H9 (cell line): ENCODE data around the gene RALY. TPM values are rescaled to one million over a fixed set of nuclear protein-coding genes. Genes with fewer than 3 reads are reported as not detected.

Source experiments
- DNase-seq: peaks from one replicate; pipeline ENCODE4 v3.0.0-alpha.2; 2017
- H2AFZ ChIP-seq: one replicate; pipeline ENCODE4 v1.6.1; 2013; ENCODE audit warnings: mild to moderate bottlenecking, low read length, control low read depth, moderate library complexity
- H2AK5ac ChIP-seq: 2 replicates; pipeline ENCODE4 v1.6.1; 2013; ENCODE audit warnings: low read length, control low read depth, mixed read lengths; ENCODE audit not compliant: insufficient read length
- H2BK120ac ChIP-seq: one replicate; pipeline ENCODE4 v1.6.1; 2013; ENCODE audit warnings: low read depth, mild to moderate bottlenecking, low read length, control low read depth, inconsistent platforms; ENCODE audit not compliant: poor library complexity, severe bottlenecking
- H2BK12ac ChIP-seq: 2 replicates; pipeline ENCODE4 v1.6.1; 2013; ENCODE audit warnings: low read length, control low read depth, mixed read lengths, low read depth; ENCODE audit not compliant: insufficient read length
- H2BK15ac ChIP-seq: 2 replicates; pipeline ENCODE4 v1.6.1; 2013; ENCODE audit warnings: low read depth, low read length, control low read depth
- H2BK20ac ChIP-seq: one replicate; pipeline ENCODE4 v1.6.1; 2013; ENCODE audit warnings: low read depth, mild to moderate bottlenecking, low read length, control low read depth, inconsistent platforms; ENCODE audit not compliant: poor library complexity, severe bottlenecking
- H2BK5ac ChIP-seq: 2 replicates; pipeline ENCODE4 v1.6.1; 2013; ENCODE audit warnings: low read length, control low read depth, mixed read lengths; ENCODE audit not compliant: insufficient read length
- H3K14ac ChIP-seq: 2 replicates; pipeline ENCODE4 v1.6.1; 2013; ENCODE audit warnings: low read length, control low read depth; ENCODE audit not compliant: insufficient read depth
- H3K18ac ChIP-seq: 2 replicates; pipeline ENCODE4 v1.6.1; 2013; ENCODE audit warnings: low read depth, mild to moderate bottlenecking, mixed read lengths, low read length, control low read depth; ENCODE audit not compliant: insufficient read length
- H3K23ac ChIP-seq: 2 replicates; pipeline ENCODE4 v1.6.1; 2013; ENCODE audit warnings: low read length, control low read depth, mixed read lengths, low read depth; ENCODE audit not compliant: insufficient read length
- H3K23me2 ChIP-seq: 2 replicates; pipeline ENCODE4 v1.6.1; 2013; ENCODE audit warnings: low read depth, mild to moderate bottlenecking, mixed read lengths, low read length, control low read depth; ENCODE audit not compliant: insufficient read length, poor library complexity, severe bottlenecking
- H3K27ac ChIP-seq: 2 replicates; pipeline ENCODE4 v1.5.1; 2013; ENCODE audit warnings: low read length, control low read depth, mixed read lengths, low read depth; ENCODE audit not compliant: insufficient read length
- H3K27me3 ChIP-seq: 2 replicates; pipeline ENCODE4 v1.6.1; 2013; ENCODE audit warnings: low read length, control low read depth, inconsistent platforms; ENCODE audit not compliant: insufficient read depth
- H3K4ac ChIP-seq: 2 replicates; pipeline ENCODE4 v1.6.1; 2013; ENCODE audit warnings: low read depth, mild to moderate bottlenecking, control low read depth, inconsistent platforms, low read length, moderate library complexity
- H3K4me1 ChIP-seq: 2 replicates; pipeline ENCODE4 v1.6.1; 2013; ENCODE audit warnings: low read length, control low read depth, inconsistent platforms; ENCODE audit not compliant: insufficient read depth
- H3K4me2 ChIP-seq: 2 replicates; pipeline ENCODE4 v1.6.1; 2013; ENCODE audit warnings: low read length, control low read depth, mixed read lengths; ENCODE audit not compliant: insufficient read length, insufficient read depth
- H3K56ac ChIP-seq: 2 replicates; pipeline ENCODE4 v1.6.1; 2013; ENCODE audit warnings: low read depth, mild to moderate bottlenecking, mixed read lengths, low read length, control low read depth; ENCODE audit not compliant: insufficient read length
- H3K79me1 ChIP-seq: 2 replicates; pipeline ENCODE4 v1.6.1; 2013; ENCODE audit warnings: low read depth, mild to moderate bottlenecking, moderate library complexity, low read length, control low read depth, inconsistent platforms; ENCODE audit not compliant: insufficient read depth, poor library complexity, severe bottlenecking
- H3K79me2 ChIP-seq: 2 replicates; pipeline ENCODE4 v1.6.1; 2013; ENCODE audit warnings: low read length, control low read depth, inconsistent platforms; ENCODE audit not compliant: insufficient read depth
- H3K9ac ChIP-seq: 2 replicates; pipeline ENCODE4 v1.6.1; 2013; ENCODE audit warnings: low read length, control low read depth, mixed read lengths; ENCODE audit not compliant: insufficient read length; ENCODE audit errors: extremely low read depth
- H3K9me3 ChIP-seq: one replicate; pipeline ENCODE4 v1.6.1; 2013; ENCODE audit warnings: low read depth, low read length, inconsistent platforms; ENCODE audit not compliant: control insufficient read depth
- H3T11ph ChIP-seq: one replicate; pipeline ENCODE4 v1.6.1; 2013; ENCODE audit warnings: mild to moderate bottlenecking, low read length, control low read depth, inconsistent platforms
- H4K20me1 ChIP-seq: one replicate; pipeline ENCODE4 v1.6.1; 2013; ENCODE audit not compliant: control insufficient read depth, insufficient read length, insufficient read depth
- H4K5ac ChIP-seq: 2 replicates; pipeline ENCODE4 v1.6.1; 2013; ENCODE audit warnings: low read depth, mild to moderate bottlenecking, mixed read lengths, low read length, control low read depth; ENCODE audit not compliant: insufficient read length
- H4K8ac ChIP-seq: replicated peaks from 2 replicates; pipeline ENCODE4 v1.6.1; 2013; ENCODE audit warnings: low read length, control low read depth, mixed read lengths, low read depth; ENCODE audit not compliant: insufficient read length
- H4K91ac ChIP-seq: 2 replicates; pipeline ENCODE4 v1.6.1; 2013; ENCODE audit warnings: low read depth, mild to moderate bottlenecking, moderate library complexity, mixed read lengths, low read length, control low read depth; ENCODE audit not compliant: insufficient read length
- H3K27ac Mint-ChIP-seq, 3 experiments: 2 replicates in 2 of 3; 3 replicates in 1 of 3; pipeline ENCODE4 v1.8.0; 2020 to 2021; ENCODE audit warnings: mixed read lengths in 3 of 3, mild to moderate bottlenecking in 1 of 3, moderate library complexity in 1 of 3
- H3K27me3 Mint-ChIP-seq: 2 replicates; pipeline ENCODE4 v1.8.0; 2021; ENCODE audit warnings: low read depth, mild to moderate bottlenecking, moderate library complexity, mixed read lengths
- H3K36me3 Mint-ChIP-seq, 3 experiments: 2 replicates in 2 of 3; 3 replicates in 1 of 3; pipeline ENCODE4 v1.8.0; 2020 to 2021; ENCODE audit warnings: low read depth in 3 of 3, mixed read lengths in 3 of 3; ENCODE audit not compliant: insufficient read depth in 1 of 3
- H3K4me1 Mint-ChIP-seq, 2 experiments: 2 replicates each; pipeline ENCODE4 v1.8.0; 2020; ENCODE audit warnings: mixed read lengths in 2 of 2
- H3K4me3 Mint-ChIP-seq, 2 experiments: 2 replicates in 1 of 2; 3 replicates in 1 of 2; pipeline ENCODE4 v1.8.0; 2020 to 2021; ENCODE audit warnings: mild to moderate bottlenecking in 2 of 2, mixed read lengths in 2 of 2, moderate library complexity in 1 of 2
- H3K9me3 Mint-ChIP-seq, 2 experiments: 2 replicates in 1 of 2; 3 replicates in 1 of 2; pipeline ENCODE4 v1.8.0; 2020; ENCODE audit warnings: mild to moderate bottlenecking in 2 of 2, mixed read lengths in 2 of 2, moderate library complexity in 1 of 2
- CTCF ChIP-seq: fragments of 200-600 bp; sonication (generic); conservative IDR thresholded peaks from 3 replicates; pipeline ENCODE4 v1.8.0; 2021; ENCODE audit warnings: antibody characterized with exemption, mild to moderate bottlenecking
- WGBS: extraction: QIAGEN DNeasy Blood & Tissue Kit; methylation state at CpG from one replicate; pipeline ENCODE4 v1.1.7; 2013; ENCODE audit warnings: missing lambda C conversion rate, low lambda C conversion rate, mixed read lengths; ENCODE audit not compliant: insufficient read length; ENCODE audit errors: extremely low coverage; 5-methylcytosine and 5-hydroxymethylcytosine counted together
- total RNA-seq: library from RNA; stranded (reverse); gene quantifications from 2 replicates; pipeline ENCODE4 v1.2.1, GENCODE V29; 2021

RALY gene
- total RNA-seq, 1 experiment from 2014 or later, result 199 TPM

- WGBS, result no CpG with 5 or more reads among the region's 10 CpGs
Measured at GRCh38 chr20:34110025-34110744, 116.5 kb downstream of the RALY start.

More at GRCh38 chr20:34110025-34110744, 116.5 kb downstream of the RALY start:
- H3K4ac ChIP-seq, result no peak overlapping the region
- H4K8ac ChIP-seq, result no peak overlapping the region
- H2BK5ac ChIP-seq, result no peak overlapping the region
- no peak overlapping the region for H4K5ac ChIP-seq
- H3K4me2 ChIP-seq, result peak overlapping the region; percentile 88
- no peak overlapping the region for H3K56ac ChIP-seq
- H2AK5ac ChIP-seq, result no peak overlapping the region
- Mint-ChIP-seq H3K4me1 (peaks cover 26 to 33% of the 10 kb centered on the region in 2 experiments), H3K36me3 (peaks cover 36 to 55% (median 44%) of the 10 kb centered on the region in 3 experiments), H3K27me3 (no peaks in the 10 kb centered on the region; the same call in 1 of the 2 replicates), H3K9me3 (no peaks in the 10 kb centered on the region), H3K27ac (peak overlapping the region; percentile 4 to 85 (median 19); a peak in 4 of 7 replicates), H3K4me3 (peak overlapping the region; percentile 80 to 98)
- H3K4me1 ChIP-seq, result peaks cover 3% of the 10 kb centered on the region; the same call in 1 of the 2 replicates
- H2BK12ac ChIP-seq, result no peak overlapping the region
- no peak overlapping the region for H3K23ac ChIP-seq
- peak overlapping the region; percentile 75 for H3K9ac ChIP-seq
- H3K9me3 ChIP-seq, result no peaks in the 10 kb centered on the region
- H3T11ph ChIP-seq, result no peak overlapping the region
- H2BK15ac ChIP-seq, result no peak overlapping the region
- TF ChIP-seq CTCF, result no peak
- H3K14ac ChIP-seq, result no peak overlapping the region
- H3K27me3 ChIP-seq, result no peaks in the 10 kb centered on the region
- no peak overlapping the region for H4K91ac ChIP-seq
- H4K20me1 ChIP-seq, result no peaks in the 10 kb centered on the region
- DNase-seq, result no peak
- H3K18ac ChIP-seq, result no peak overlapping the region
- no peak overlapping the region for H2BK120ac ChIP-seq
- peaks cover 7% of the 10 kb centered on the region for H3K79me1 ChIP-seq
- peaks cover 15% of the 10 kb centered on the region for H3K23me2 ChIP-seq
- H2BK20ac ChIP-seq, result no peak overlapping the region
- peaks cover 46% of the 10 kb centered on the region for H3K79me2 ChIP-seq
- no peak overlapping the region for H2AFZ ChIP-seq
- no peak overlapping the region for H3K27ac ChIP-seq
